H7 (cell line): ENCODE results near the gene SPIRE2. TPM values are rescaled to one million over a fixed set of nuclear protein-coding genes. Genes with fewer than 3 reads are reported as not detected.
"Not testable (repeated sequence)": the region's sequence is repeated elsewhere in the genome, so short reads cannot be mapped to it uniquely, and the experiment has no call there.

Experiments
- DNase-seq: peaks from one replicate; pipeline ENCODE4 v3.0.0; 2012
- H3K27me3 ChIP-seq: 2 replicates; pipeline ENCODE4 v1.6.0; 2011; ENCODE audit warnings: mild to moderate bottlenecking, low read length; ENCODE audit not compliant: control insufficient read depth, insufficient read depth
- H3K36me3 ChIP-seq: replicated peaks from 2 replicates; pipeline ENCODE4 v1.5.1; 2011; ENCODE audit warnings: low read length; ENCODE audit not compliant: control insufficient read depth, insufficient read depth
- H3K4me3 ChIP-seq: 2 replicates; pipeline ENCODE4 v1.5.1; 2011; ENCODE audit warnings: low read depth, mild to moderate bottlenecking, control low read depth, low read length, moderate library complexity; ENCODE audit not compliant: insufficient read depth
- total RNA-seq: library from RNA; depleted of rRNA; stranded (reverse); fragments of >200 nt; shearing (Covaris generic); gene quantifications from 2 replicates; pipeline ENCODE4 v1.2.3, GENCODE V29; 2014

SPIRE2 gene
- total RNA-seq, 1 experiment from 2014 or later: 9.6 TPM

GRCh38 chr16:89860747-89861304 is 32.6 kb downstream of the SPIRE2 start:
- H3K4me3 ChIP-seq: no peak overlapping the region
- H3K36me3 ChIP-seq: no peaks in the 10 kb centered on the region; the same call in 1 of the 2 replicates
- peak; percentile 100 for DNase-seq
- H3K27me3 ChIP-seq: no peaks in the 10 kb centered on the region

- Histone ChIP-seq H3K4me3 (no peak overlapping the region), H3K27me3 (no peaks in the 10 kb centered on the region), H3K36me3 (no peaks in the 10 kb centered on the region; the same call in 1 of the 2 replicates)
- DNase-seq: peak; percentile 35
These were observed 33.4 kb downstream of the SPIRE2 start for GRCh38 chr16:89861648-89862047.

GRCh38 chr16:89862732-89863131 is 34.5 kb downstream of the SPIRE2 start:
- no peak overlapping the region for H3K4me3 ChIP-seq
- no peaks in the 10 kb centered on the region; the same call in 1 of the 2 replicates for H3K36me3 ChIP-seq
- DNase-seq: peak; percentile 22
- no peaks in the 10 kb centered on the region for H3K27me3 ChIP-seq

- Histone ChIP-seq H3K36me3 (no peaks in the 10 kb centered on the region; the same call in 1 of the 2 replicates), H3K4me3 (no peak overlapping the region), H3K27me3 (no peaks in the 10 kb centered on the region)
- DNase-seq: peak; percentile 38
These were observed 35.7 kb downstream of the SPIRE2 start for GRCh38 chr16:89863741-89864526.

GRCh38 chr16:89864527-89864820 is 36.2 kb downstream of the SPIRE2 start:
- Histone ChIP-seq H3K4me3 (no peak overlapping the region), H3K27me3 (no peaks in the 10 kb centered on the region), H3K36me3 (no peaks in the 10 kb centered on the region; the same call in 1 of the 2 replicates)
- no peak for DNase-seq

GRCh38 chr16:89867918-89868317 is 39.6 kb downstream of the SPIRE2 start:
- DNase-seq: no peak
- H3K27me3 ChIP-seq: no peaks in the 10 kb centered on the region
- no peak overlapping the region for H3K4me3 ChIP-seq
- no peaks in the 10 kb centered on the region for H3K36me3 ChIP-seq

GRCh38 chr16:89869911-89870310 is 41.6 kb downstream of the SPIRE2 start:
- peaks cover 1% of the 10 kb centered on the region; the same call in 1 of the 2 replicates for H3K36me3 ChIP-seq
- no peaks in the 10 kb centered on the region for H3K27me3 ChIP-seq
- H3K4me3 ChIP-seq: no peak overlapping the region
- no peak for DNase-seq

DNA sequence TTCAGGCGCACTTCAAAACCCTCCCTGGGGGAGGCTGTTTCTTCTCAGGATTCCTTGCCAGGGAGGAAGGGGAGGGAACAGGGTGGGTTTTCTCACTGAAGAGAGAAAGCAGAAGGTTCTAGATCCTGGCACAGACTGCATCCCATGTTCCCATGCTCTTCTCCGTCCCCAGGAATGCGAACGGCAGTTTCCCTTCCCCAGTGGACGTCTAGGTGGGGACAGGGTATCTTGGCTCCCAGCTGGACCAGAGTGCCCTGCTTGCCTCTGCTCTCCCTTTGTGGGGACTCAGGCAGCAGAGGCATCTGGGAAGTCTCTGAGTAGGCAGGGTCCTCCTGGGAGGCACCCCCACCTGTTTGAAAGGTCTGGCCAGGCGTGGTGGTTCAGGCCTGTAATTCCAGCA is 42.2 kb downstream of the SPIRE2 start:
- Histone ChIP-seq H3K27me3 (no peaks in the 10 kb centered on the region), H3K4me3 (no peak overlapping the region), H3K36me3 (peaks cover 2% of the 10 kb centered on the region; the same call in 1 of the 2 replicates)
- DNase-seq: no peak

DNA sequence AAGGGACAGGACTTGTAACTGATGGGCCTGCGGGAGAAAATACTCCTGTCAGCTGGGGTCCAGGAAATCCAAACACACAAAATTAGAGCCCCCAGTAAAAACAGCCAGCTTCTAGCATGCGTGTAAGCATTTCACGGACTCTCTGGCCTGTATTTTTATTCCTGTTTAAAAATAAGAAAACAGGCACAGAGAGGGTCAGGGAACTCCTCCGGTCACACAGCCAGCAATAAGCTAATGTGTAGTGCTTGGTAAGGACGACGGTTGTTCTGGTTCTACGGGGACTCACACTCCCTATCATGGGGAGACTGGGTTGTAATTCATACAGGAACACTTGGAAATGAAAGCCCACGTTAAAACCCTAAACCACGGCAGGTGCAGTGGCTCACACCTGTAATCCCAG is 43.6 kb downstream of the SPIRE2 start:
- no peak overlapping the region for H3K4me3 ChIP-seq
- DNase-seq: no peak
- peaks cover 3% of the 10 kb centered on the region for H3K36me3 ChIP-seq
- no peaks in the 10 kb centered on the region for H3K27me3 ChIP-seq

- Histone ChIP-seq H3K27me3 (no peaks in the 10 kb centered on the region), H3K36me3 (peaks cover 3% of the 10 kb centered on the region), H3K4me3 (peak within 1 kb of the TSS; percentile 87)
- peak; percentile 100 for DNase-seq
These were observed 45.1 kb downstream of the SPIRE2 start, which contains the start of gene TCF25 for GRCh38 chr16:89873109-89873971. TCF25 (plus strand) TSS chr16:89873592; CDS start chr16:89873668, 76 bp downstream.

GRCh38 chr16:89873972-89874689 is 45.9 kb downstream of the SPIRE2 start:
- Histone ChIP-seq H3K4me3 (peak overlapping the region; percentile 87), H3K27me3 (no peaks in the 10 kb centered on the region), H3K36me3 (peaks cover 5% of the 10 kb centered on the region)
- DNase-seq: peak; percentile 100

- not testable (repeated sequence) for H3K27me3 ChIP-seq, H3K4me3 ChIP-seq, DNase-seq
- peaks cover 15% of the 10 kb centered on the region for H3K36me3 ChIP-seq
These were observed 50.8 kb downstream of the SPIRE2 start for GRCh38 chr16:89879123-89879522.

DNA sequence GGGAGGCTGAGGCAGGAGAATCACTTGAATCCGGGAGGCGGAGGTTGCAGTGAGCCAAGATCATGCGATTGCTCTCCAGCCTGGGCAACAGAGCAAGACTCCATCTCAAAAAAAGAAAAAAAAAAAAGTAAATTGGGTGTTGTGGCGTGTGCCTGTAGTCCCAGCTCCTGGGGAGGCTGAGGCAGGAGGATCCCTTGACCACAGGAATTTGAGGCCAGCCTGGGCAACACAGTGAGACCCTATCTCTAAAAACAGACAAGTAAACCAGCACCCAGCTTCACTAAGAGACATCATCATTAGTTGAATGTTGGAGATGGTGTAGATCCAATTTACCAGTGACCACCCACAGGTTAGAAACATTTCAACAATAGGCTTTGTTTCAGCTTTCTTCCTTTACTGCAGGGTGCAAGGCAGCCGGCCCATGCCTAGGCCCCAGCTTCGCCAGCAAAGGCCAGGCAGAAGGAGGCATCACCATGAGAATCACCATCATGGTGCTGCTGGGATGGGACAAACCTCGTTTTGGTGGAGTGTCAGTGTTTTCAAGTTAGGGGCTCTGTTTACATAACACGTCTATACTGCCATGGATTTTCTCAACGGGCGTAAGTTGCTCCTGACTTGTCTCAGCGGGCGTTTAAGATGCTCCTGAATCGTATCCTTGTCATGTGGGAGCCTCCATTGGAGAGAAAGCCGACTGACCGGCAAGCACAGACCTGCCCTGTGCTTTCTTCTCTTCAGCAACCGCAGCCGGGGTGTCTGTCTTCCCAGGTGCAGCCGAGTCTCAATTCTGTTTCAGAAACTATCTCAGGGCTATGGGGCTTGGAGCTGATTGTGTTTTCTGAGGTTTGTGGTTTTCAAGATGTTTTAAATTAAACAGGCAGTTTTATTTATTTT is 52.4 kb downstream of the SPIRE2 start:
- DNase-seq: peak; percentile 37
- H3K27me3 ChIP-seq: no peaks in the 10 kb centered on the region
- H3K36me3 ChIP-seq: peaks cover 22% of the 10 kb centered on the region

More for the DNA sequence above, 52.4 kb downstream of the SPIRE2 start:
- no peak overlapping the region for H3K4me3 ChIP-seq
